ENCODE data around the gene ANP32B.
A peak's percentile ranks its signal among the peaks of the same experiment; 100 is the strongest.

Gene ANP32B

DNA sequence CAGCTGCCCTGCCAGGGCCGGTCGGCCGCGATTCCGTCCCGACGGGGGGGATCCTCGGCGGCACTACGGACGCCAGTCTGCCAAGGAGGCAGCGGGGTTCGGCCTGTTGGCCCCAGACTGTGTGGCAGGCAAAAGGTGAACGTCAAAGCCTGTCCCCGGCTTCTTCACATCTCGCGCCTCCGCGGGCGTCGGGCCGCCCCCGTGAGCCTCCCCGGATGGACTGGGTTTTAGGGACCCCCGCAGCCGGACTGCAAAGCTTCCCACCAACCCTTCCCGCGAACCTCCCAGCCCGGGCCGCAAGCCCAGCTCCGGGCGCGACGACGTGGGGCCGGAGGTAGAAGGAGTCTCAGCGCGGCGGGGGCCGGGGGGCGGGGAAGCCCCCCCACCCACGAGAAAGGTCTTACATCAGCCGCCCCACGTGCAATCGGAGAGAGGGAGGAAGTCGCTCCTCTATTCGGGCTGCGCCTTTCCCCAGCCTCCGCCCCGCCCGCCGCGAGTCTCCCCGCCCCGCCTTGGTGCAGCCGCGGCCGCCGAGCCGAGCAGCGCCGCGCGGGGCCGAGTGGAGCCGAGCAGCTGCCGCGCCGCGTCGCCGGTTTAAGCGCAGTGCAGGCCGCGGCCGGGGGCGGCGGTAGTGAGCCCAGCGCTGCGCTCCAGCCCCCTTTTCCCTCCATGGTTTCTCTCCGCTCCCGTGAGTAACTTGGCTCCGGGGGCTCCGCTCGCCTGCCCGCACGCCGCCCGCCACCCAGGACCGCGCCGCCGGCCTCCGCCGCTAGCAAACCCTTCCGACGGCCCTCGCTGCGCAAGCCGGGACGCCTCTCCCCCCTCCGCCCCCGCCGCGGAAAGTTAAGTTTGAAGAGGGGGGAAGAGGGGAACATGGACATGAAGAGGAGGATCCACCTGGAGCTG lies at the start of gene ANP32B:
TSS of gene ANP32B (plus strand) at position 659 of the 906 bp plus-strand sequence. CDS start at position 874, 215 bp downstream.
- peak; percentile 91 for DNase-seq (ENCODE audit: low read depth)
- peak; percentile 54 for TF ChIP-seq CTCF (IDR thresholded peaks at IDR 0.05; ENCODE audit: low read length, missing control alignments)
- H3K4me3 ChIP-seq (replicated peaks; ENCODE audit: low read depth, low read length): peak within 1 kb of the TSS; percentile 85

DNA sequence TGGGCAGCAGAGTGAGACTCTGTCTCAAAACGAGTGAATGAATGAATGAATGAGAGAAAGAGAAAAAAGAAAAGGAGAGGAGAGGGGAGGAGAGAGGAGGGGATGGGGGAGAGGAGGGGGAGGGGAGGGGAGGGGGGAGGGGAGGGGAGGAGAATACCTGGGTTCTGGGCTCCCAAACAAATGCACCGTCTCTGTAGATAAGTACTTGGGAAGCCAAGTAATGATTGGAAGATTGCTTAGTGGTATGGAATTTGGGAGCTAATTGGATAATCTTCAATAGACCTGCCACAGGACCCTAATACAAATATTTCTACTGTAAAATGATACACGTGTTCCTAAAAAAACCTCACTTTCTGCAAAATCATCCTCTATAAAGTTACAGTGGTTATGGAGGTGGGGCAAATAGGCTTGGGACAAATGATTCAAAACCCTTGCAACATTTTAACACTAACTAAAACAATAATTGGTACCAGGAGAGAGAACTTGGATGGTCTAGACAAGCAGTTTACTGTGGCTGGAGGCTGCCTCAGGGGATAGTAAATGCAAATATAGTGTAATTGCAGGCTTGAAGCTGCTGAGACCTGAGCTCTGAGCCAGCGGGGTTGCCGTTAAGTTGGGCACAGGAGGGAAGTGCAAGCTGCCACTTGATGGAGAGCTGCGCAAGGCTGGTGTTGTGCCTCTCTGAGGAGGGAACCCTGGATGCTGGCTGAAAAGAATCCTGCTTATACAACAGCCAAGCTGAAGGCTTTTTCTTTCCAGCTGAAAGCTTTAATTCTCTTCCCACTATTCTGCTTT lies 48.6 kb upstream of the ANP32B start:
- H3K4me3 ChIP-seq (replicated peaks; ENCODE audit: low read depth, low read length): no peak overlapping the region
- TF ChIP-seq CTCF (IDR thresholded peaks at IDR 0.05; ENCODE audit: low read length, missing control alignments): no peak
- no peak for DNase-seq (ENCODE audit: low read depth)

DNA sequence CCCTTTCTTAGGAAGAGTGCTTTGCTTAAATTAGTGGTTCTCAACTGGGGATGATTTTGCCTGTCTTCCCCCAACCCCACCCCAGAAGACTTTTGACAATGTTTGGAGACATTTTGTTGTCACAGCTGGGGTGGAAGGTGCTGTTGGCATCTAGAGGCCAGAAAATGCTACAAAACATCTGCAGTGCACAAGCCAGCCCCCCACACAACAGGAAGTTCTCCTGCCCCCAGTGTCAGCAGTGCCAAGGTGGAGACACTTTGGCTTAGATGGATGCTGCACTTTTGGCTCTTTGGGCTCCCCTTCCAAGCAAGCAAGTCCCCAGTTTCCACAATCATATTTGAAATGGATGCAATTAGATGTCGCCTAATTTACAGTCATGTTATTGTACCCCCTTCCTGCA lies 47.9 kb upstream of the ANP32B start:
- no peak for TF ChIP-seq CTCF (IDR thresholded peaks at IDR 0.05; ENCODE audit: low read length, missing control alignments)
- no peak overlapping the region for H3K4me3 ChIP-seq (replicated peaks; ENCODE audit: low read depth, low read length)
- no peak for DNase-seq (ENCODE audit: low read depth)

DNA sequence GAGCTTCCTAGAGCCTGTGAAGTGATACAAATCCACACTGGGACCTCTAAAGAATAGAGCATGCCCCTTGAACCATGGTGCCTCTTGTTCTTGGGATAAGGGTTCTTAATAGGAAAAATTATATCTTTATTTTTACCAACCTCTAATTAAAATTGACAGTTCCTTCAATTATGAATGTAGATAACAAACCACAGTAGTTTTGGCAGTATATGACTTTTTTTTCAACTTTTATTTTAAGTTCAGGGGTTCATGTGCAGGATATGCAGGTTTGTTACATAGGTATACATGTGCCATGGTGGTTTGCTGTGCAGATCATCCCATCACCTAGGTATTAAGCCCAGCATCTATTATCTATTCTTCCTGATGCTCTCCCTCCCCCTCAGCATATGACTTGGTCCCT lies 46.1 kb upstream of the ANP32B start:
- H3K4me3 ChIP-seq (replicated peaks; ENCODE audit: low read depth, low read length): no peak overlapping the region
- no peak for TF ChIP-seq CTCF (IDR thresholded peaks at IDR 0.05; ENCODE audit: low read length, missing control alignments)
- DNase-seq (ENCODE audit: low read depth): no peak

GRCh38 chr9:97938081-97938644 lies 45.0 kb upstream of the ANP32B start, which contains the start of gene HEMGN:
TSS of gene HEMGN (minus strand) at chr9:97938172. CDS start at chr9:97938136, 36 bp downstream.
- no peak for DNase-seq (ENCODE audit: low read depth)
- no peak within 1 kb of the TSS for H3K4me3 ChIP-seq (replicated peaks; ENCODE audit: low read depth, low read length)
- no peak for TF ChIP-seq CTCF (IDR thresholded peaks at IDR 0.05; ENCODE audit: low read length, missing control alignments)

- TF ChIP-seq CTCF (IDR thresholded peaks at IDR 0.05; ENCODE audit: low read length, missing control alignments): no peak
- DNase-seq (ENCODE audit: low read depth): no peak
- no peak overlapping the region for H3K4me3 ChIP-seq (replicated peaks; ENCODE audit: low read depth, low read length)
These were observed 42.9 kb upstream of the ANP32B start for GRCh38 chr9:97940233-97940632.
